Right lobe of liver (tissue), 4 donors: ENCODE data around the gene VCL.

Experiments
- CTCF ChIP-seq, 4 donors: fragments of 200-600 bp in 3 of 4; fragments of 450-650 bp in 1 of 4; IDR thresholded peaks; one replicate each; pipeline versions ENCODE4 v1.5.1 to v1.8.0; 2016 to 2022; ENCODE audit warnings: antibody characterized with exemption in 4 of 4, mild to moderate bottlenecking in 2 of 4
- POLR2A ChIP-seq: fragments of 450-650 bp; IDR thresholded peaks from one replicate; pipeline ENCODE4 v1.6.1; 2017; ENCODE audit warnings: antibody characterized with exemption, mild to moderate bottlenecking
- donor health status: DM: no; HTN: no; CAD: no.
- donor health status: DM: no; HTN: no; CAD: no.
- donor health status: DM: no; HTN: yes; CAD: no.

DNA sequence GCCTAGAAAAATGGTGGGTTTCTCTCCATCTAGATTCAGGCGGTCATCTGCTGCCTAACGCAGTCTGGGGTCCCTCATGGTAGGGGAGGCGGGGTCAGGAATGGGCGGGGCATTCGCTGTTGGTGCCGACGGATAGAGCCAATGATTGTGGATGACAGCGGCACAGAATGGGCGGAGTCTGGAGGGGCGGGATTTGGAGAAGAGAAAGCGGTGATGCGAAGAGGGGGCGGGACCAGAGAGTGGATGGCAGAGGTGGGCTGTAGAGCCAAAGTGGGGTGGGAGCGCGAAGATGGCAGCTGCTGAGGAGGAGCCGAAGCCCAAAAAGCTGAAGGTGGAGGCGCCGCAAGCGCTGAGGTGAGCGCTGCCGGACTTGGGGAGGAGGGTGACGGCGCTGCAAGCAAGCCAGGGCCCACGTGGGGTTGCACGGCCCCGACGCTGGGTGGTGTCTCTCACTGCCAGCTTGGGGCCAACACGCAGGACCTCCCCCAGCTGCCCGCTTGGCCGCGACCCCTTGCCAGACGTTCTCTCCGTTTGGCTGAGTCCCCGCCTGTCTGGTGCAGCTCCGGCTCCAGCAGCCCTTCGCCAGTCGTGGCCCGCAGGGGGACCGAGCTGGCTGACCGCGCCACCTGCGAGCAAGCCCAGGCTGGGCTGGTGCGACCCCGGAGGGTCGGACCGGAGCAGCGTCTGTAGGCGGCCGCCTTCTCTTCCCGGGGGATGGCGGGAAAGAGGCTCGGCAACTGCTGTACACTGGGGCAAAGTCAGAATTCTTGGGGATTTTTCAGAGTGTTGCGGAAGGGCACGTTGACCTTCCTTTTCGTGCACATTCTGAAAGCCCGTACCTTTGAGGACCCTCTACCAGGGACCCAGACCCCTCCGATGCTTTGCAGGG lies 153.3 kb downstream of the VCL start, which contains the start of gene ADK:
- TF ChIP-seq CTCF (IDR thresholded peaks at IDR 0.05) (peak in 3 of 4 donors; percentile 5 to 29 (median 19)), POLR2A (peak; percentile 65)
